Frontal cortex (tissue), 4 donors: Measurements from ENCODE around the gene UTS2. TPM values are rescaled to one million over a fixed set of nuclear protein-coding genes. Genes with fewer than 3 reads are reported as not detected.

Experiments
- DNase-seq, 2 donors: peaks; one replicate each; pipeline ENCODE4 v3.0.0; 2012; ENCODE audit warnings: low spot score in 2 of 2
- FAIRE-seq: peaks from 2 replicates; lab custom pipeline; 2012; peaks lifted over from hg19 to GRCh38; lab: Jason Lieb, UNC
- total RNA-seq: library from RNA; depleted of rRNA; stranded (reverse); fragments of >200 nt; gene quantifications from one replicate; pipeline ENCODE4 v1.2.3, GENCODE V29; 2014
- donor health status: control.
- donor health status: control.
- donor health status: control.

The UTS2 gene
- total RNA-seq, 1 donor from 2014 or later: not detected

DNA sequence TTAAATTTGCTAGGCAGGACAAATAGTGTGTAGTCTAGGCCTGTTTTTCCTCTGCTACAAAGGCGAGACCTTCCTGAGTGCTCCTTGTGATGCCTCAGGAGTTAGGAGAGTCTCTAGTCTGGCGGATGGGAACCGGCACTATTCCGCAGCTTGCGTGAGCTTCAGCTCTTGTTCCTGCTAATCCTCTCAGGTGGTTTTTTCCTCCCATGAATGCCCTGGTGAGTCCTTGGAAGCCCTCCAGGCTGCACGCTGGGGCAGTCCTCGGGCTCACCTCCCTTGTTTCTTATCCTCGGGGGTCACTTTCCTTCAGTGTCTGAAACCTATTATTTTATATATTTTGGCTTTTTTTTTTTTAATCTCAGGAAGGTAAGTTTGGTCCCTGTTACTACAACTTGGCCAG, 28.2 kb downstream of the UTS2 start:
- no peak for DNase-seq
- FAIRE-seq: no peak

DNA sequence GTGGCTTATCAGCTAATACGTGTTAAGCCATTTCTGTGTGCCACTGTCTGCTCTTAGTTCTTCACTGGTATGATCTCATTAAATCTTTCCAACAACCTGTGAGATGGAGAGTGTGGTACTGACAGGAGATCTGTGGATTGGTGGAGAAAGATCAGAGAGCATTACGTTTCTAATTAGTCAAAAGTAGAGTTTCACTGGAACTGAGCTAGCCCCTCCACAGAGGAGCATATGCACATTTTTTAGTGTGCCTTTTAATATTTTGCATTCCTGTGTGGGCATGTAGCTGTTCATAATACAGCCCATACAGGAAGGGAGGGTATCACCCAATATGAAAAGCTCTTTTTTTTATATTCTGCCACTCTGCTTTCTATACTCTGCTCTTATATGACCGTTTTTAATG, 31.6 kb downstream of the UTS2 start:
- DNase-seq (no peak), FAIRE-seq (no peak)

- DNase-seq (no peak), FAIRE-seq (no peak)
Measured at GRCh38 chr1:7813677-7814373, 39.0 kb downstream of the UTS2 start.

GRCh38 chr1:7811476-7811875, 41.4 kb downstream of the UTS2 start:
- DNase-seq (no peak), FAIRE-seq (no peak)

- no peak for DNase-seq
- FAIRE-seq: no peak
Measured at GRCh38 chr1:7810395-7810794, 42.5 kb downstream of the UTS2 start.

DNA sequence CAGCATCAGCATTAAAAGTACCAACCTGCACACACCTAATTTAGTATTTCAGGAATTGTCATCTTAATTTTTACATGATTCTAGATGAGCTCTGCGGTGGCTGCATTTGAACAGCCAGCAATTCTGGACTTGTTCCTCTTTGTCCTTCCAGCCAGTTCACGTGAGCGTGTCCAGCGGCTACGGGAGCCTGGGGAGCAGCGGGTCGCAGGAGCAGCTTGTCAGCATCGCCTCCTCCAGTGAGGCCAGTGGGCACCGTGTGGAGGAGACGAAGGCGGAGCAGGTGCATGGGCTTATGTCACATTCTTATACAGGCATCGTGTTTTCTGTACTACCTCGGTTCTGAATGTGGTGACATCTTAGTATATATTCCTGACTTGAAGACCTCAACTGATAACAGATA, 43.1 kb downstream of the UTS2 start:
- DNase-seq (no peak), FAIRE-seq (no peak)

DNA sequence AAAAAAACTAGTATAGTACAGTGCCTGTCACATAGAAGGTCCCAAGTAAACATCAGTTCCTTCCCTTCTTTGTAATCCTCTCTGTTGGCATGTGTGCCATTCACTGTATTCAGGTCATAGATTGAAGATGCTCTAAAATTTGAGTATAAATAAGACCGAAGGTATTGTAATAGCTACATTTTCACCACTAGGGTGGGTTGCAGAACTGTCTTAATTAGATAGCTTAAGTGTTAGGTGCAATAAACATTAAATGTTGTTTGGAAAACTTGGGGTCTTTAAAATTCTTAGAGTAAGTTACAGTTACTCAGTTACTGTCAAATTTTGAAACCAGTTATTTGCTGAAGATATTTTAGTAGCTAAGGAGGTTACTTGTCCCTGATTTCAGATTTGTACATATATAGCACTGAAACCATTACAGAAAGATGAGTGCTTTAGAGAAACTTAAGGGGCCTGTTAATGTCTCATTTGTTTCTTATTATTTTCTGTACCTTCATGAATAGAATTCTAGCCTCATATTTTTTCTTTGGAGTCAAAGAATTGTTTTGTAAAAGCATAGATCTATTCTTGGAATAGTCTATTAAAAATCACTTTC, 44.5 kb downstream of the UTS2 start:
- DNase-seq: no peak
- no peak for FAIRE-seq

DNA sequence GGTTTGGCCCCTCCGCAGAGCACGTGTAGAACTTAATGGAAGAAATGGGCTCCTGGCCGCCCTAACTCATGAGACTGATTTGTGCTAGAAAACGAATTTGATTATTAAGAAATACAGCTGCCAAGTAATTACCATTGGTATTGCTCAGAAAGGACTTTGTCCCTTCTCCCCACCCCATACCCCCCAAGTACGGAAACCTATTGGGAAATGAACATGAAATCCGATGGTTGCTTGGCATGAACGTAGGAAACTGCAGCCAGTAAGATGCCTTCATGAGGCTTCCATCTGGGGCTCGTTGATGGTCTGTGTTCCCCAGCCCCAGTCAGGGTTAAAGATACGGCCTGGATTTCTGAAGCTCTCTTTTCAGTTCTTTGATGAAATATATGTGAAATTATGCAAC, 47.4 kb downstream of the UTS2 start:
- DNase-seq (no peak), FAIRE-seq (no peak)

Other genes starting within 250 kb of the UTS2 start
- gene VAMP3, start 81.8 kb downstream of the UTS2 start, total RNA-seq: 28.9 TPM
- gene PER3, start 68.8 kb downstream of the UTS2 start, total RNA-seq: 3.7 TPM
- gene TNFRSF9, start 87.8 kb upstream of the UTS2 start, total RNA-seq: not detected
- 160 TPM for gene PARK7, start 108.6 kb upstream of the UTS2 start, total RNA-seq
- gene ERRFI1, start 173.2 kb upstream of the UTS2 start, total RNA-seq: 20.4 TPM